ENCODE data around the gene TTC39B.

Gene TTC39B

DNA sequence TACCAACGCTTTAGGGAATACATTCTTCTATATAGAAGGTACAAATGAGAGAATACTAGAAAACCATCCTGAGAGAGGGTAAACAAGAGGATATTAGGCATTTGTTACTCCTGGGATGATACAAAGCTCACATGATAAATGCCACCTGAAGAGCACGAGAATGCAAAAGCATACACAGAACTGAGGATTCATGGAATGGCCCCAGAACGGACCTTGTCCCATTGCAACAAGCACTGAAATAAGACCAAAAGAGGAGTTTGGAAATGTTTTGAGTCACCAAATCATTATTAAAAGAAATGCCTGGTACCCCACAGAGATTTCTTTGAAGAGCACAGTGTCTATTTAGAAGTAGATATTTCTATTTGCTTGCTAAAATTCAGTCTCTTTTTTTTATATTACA is 173.5 kb downstream of the TTC39B start:
- DNase-seq (ENCODE audit: low read depth in 3 of 3) = no peak

DNA sequence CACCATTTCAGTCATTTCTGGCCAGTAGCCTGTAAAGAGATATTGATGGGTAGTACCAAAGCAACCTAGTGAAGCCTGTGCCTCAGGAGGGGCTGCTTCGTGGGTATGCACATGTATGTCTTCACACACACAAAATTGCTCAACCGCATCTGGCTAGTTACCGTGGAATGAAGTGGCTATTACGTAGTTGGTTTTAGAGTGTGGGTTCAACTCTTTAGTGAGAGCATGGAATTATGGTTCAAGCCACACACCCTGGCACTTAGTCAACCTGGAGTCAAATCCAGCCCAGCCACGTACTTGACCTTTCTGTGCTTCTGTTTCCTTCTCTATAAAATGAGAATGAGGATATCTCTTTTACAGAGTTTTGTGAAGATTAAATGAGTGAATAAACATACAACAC is 174.9 kb downstream of the TTC39B start:
- DNase-seq (ENCODE audit: low read depth in 3 of 3) = no peak

DNA sequence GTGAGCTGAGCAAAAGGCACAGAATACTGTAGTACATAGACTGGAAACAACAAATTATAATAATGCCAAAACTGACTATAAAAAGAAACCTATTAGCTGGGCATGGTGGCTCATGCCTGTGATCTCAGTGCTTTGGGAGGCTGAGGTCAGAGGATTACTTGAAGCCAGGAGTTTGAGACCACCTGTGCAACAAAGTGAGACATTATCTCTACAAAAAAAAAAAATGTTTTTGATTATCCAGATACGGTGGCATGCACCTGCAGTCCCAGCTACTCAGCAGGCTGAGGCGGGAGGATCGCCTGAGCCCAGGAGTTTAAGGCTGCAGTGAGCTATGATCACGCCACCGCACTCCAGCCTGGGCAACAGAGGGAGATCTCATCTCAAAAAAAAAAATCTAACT is 175.9 kb downstream of the TTC39B start:
- no peak for DNase-seq (ENCODE audit: low read depth in 3 of 3)

DNA sequence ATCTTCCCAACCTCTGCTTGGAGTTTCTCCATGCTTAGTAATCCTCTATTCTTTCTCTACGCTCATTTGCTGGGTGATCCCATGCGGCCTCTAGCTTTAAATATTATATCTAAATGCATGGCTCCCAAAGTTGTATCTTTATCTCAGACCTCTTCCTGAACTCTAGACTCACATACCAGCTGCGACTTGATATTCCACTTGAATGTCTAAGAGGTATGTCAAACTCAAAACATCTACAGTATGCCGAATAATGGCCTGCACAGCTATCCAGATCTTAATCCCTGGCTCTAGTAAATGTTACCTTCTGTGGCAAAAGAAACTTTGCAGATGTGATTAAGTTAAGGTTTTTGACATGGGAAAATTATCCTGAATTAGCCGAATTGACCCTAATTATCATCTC is 179.2 kb downstream of the TTC39B start:
- DNase-seq (ENCODE audit: low read depth in 3 of 3) = no peak

DNA sequence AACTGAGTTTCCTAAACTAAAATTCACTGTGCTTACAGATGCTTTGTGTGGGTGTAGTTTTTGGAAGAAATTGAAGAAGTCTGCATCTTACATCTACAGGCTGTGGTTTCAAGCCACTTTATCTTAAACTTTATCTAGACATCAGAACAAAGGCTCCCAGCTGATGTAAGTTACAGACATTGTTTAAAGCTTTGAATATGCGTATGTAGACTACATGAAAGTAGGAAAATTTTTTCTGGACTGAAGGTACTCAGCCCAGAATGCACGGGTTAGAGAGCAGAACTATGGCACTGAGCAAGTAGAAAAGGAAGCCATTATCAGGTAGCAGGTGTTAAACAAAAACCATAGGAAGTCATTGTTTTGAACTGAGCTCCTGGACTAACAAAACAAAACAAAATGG is 185.4 kb downstream of the TTC39B start:
- no peak for DNase-seq (ENCODE audit: low read depth in 3 of 3)

DNA sequence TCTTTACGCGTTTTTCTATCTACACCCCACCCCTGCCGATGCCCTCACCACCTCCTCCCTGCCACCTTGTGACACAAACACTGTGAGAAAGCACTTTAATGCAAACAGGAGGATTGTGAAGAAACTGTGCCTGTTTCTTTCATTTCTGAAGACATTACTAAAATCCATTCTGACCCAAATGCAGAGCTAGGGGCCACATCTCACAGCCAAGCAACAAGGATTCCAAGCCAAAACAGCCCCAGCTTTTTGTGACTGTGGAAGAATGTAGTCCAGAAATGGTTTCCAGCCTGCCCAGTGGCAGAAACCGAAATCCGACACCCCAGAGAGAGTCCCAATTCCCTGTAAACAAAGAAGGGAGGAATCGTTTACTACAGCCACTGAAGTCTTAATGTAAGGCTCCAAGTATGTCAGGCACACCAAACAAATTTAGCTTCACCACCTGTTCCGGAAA is 190.9 kb downstream of the TTC39B start:
- no peak for DNase-seq (ENCODE audit: low read depth in 3 of 3)

DNA sequence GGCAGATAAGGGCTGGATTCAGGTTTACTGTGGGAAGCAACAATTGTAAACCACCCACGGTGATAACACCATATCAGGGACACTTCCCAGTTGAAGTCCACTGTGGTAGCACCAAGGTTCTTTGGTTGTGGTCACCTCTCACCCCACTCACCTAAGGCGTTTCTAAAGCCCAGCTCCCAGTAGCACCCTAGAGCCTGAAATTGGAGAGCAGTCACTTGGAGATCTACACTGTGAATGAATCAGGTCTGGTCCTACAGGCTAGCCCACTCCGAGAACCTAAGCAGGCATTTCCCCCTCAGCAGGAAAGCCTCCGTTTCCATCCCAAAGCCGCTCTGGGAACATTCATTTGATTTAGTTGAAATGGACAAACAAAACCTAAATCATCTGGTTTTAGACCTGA is 191.3 kb downstream of the TTC39B start:
- no peak for DNase-seq (ENCODE audit: low read depth in 3 of 3)

DNA sequence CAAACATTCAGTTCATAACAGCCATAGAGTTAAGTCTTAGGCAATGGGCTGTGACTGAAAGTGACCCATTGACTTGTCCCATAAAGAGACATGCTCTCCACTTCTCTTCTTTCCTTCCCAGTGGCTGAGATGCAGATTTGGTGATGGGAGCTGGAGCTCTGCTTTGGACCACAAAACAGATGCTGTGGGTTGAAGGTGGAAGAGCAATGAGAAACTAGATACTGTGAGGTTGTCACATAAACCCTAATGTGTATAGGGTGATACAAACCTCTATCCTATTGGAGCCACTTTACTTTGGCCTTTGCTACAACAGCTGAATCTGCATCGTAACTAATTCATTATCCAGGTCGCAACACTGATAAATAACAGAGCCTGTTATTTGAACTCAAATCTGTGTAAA is 192.0 kb downstream of the TTC39B start:
- no peak for DNase-seq (ENCODE audit: low read depth in 3 of 3)

Data from stimulated activated CD4-positive, alpha-beta T cell treated with anti-CD3 and anti-CD28 coated beads, TNF-alpha, amount 100 ng/mL, for 24 hours (primary cell).